HPDE6-E6E7 (cell line): ENCODE measurements around the gene SCN8A.

Experiments
- DNase-seq: peaks from one replicate; pipeline ENCODE4 v3.0.0; 2011; ENCODE audit warnings: missing footprints; ENCODE audit errors: extremely low spot score

SCN8A gene

GRCh38 chr12:51717326-51717925 is 126.4 kb downstream of the SCN8A start:
- DNase-seq, result no peak

- DNase-seq, result no peak
These were observed 130.4 kb downstream of the SCN8A start for GRCh38 chr12:51721282-51721940.

- DNase-seq, result no peak
These were observed 131.4 kb downstream of the SCN8A start for GRCh38 chr12:51722431-51722830.

GRCh38 chr12:51726161-51726560 is 135.1 kb downstream of the SCN8A start:
- no peak for DNase-seq

GRCh38 chr12:51726931-51727330 is 135.9 kb downstream of the SCN8A start:
- no peak for DNase-seq

GRCh38 chr12:51729331-51729730 is 138.3 kb downstream of the SCN8A start:
- DNase-seq, result no peak

GRCh38 chr12:51730745-51731144 is 139.7 kb downstream of the SCN8A start:
- DNase-seq, result no peak

- DNase-seq, result no peak
These were observed 149.5 kb downstream of the SCN8A start for GRCh38 chr12:51740536-51740935.

- DNase-seq, result no peak
These were observed 153.2 kb downstream of the SCN8A start for GRCh38 chr12:51744235-51744634.

GRCh38 chr12:51744957-51745356 is 153.9 kb downstream of the SCN8A start:
- no peak for DNase-seq

GRCh38 chr12:51746416-51746815 is 155.4 kb downstream of the SCN8A start:
- no peak for DNase-seq

GRCh38 chr12:51748235-51748634 is 157.2 kb downstream of the SCN8A start:
- DNase-seq, result no peak

- DNase-seq, result no peak
These were observed 158.4 kb downstream of the SCN8A start for GRCh38 chr12:51749206-51749985.

- no peak for DNase-seq
These were observed 158.9 kb downstream of the SCN8A start for GRCh38 chr12:51749986-51750317.

- no peak for DNase-seq
These were observed 160.6 kb downstream of the SCN8A start for GRCh38 chr12:51751661-51752060.

- DNase-seq, result no peak
These were observed 161.3 kb downstream of the SCN8A start for GRCh38 chr12:51752234-51752889.

- no peak for DNase-seq
These were observed 163.1 kb downstream of the SCN8A start for GRCh38 chr12:51753980-51754675.

- DNase-seq, result no peak
These were observed 164.2 kb downstream of the SCN8A start for GRCh38 chr12:51755251-51755650.

GRCh38 chr12:51759175-51759574 is 168.1 kb downstream of the SCN8A start:
- no peak for DNase-seq

- DNase-seq, result no peak
These were observed 168.7 kb downstream of the SCN8A start for GRCh38 chr12:51759695-51760094.

GRCh38 chr12:51760231-51760630 is 169.2 kb downstream of the SCN8A start:
- DNase-seq, result no peak

GRCh38 chr12:51763743-51764142 is 172.7 kb downstream of the SCN8A start:
- DNase-seq, result no peak
